ENCODE data around the gene TOM1L1.

The TOM1L1 gene

DNA sequence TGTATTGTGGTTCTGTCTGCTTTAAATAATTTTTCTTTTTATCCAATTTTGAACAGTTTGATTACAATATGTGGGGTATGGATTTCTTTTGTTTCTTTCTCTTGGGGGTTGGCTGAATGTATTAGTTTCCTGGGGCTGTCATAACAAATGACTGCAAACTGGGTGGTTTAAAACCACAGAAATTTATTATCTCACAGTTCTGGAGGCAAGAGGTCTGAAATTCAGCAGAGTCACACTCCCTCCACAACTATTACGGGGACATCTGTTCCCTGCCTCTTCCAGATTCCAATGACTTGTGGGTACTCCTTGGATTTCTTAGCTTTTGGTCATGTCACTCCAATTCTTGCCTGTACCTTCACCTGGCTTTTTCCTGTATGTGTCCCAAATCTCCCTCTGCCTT is 44.1 kb downstream of the TOM1L1 start:
- no peak for DNase-seq
- TF ChIP-seq, protein P1, sequence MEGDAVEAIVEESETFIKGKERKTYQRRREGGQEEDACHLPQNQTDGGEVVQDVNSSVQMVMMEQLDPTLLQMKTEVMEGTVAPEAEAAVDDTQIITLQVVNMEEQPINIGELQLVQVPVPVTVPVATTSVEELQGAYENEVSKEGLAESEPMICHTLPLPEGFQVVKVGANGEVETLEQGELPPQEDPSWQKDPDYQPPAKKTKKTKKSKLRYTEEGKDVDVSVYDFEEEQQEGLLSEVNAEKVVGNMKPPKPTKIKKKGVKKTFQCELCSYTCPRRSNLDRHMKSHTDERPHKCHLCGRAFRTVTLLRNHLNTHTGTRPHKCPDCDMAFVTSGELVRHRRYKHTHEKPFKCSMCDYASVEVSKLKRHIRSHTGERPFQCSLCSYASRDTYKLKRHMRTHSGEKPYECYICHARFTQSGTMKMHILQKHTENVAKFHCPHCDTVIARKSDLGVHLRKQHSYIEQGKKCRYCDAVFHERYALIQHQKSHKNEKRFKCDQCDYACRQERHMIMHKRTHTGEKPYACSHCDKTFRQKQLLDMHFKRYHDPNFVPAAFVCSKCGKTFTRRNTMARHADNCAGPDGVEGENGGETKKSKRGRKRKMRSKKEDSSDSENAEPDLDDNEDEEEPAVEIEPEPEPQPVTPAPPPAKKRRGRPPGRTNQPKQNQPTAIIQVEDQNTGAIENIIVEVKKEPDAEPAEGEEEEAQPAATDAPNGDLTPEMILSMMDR (IDR thresholded peaks at IDR 0.05; ENCODE audit: low read depth, low read length): no peak
- H3K27me3 ChIP-seq: no peaks in the 10 kb centered on the region

DNA sequence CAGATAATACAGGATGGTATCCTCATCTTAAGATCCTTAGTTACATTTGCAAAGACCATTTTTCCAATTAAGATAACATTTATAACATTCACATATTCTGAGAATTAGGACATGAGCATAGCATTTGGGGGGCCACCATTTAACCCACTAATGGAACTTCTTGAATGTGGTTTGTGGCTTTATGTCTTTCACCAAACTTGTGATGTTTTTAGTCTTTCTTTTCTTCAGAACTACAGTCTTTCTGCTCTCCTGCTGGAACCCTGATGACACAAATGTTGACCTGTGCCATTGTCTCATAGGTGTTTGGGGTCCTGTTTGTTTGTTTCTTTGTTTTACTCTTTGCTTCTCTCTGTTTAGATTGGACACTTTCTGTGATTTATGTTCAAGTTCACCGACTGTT is 44.6 kb downstream of the TOM1L1 start:
- no peak for DNase-seq
- H3K36me3 ChIP-seq: no peaks in the 10 kb centered on the region

More for the DNA sequence above, 44.1 kb downstream of the TOM1L1 start:
- H3K4me1 ChIP-seq: no peaks in the 10 kb centered on the region
- no peaks in the 10 kb centered on the region for H3K36me3 ChIP-seq
- H3K4me3 ChIP-seq (ENCODE audit: low read depth, low read length): no peak overlapping the region
- no peaks in the 10 kb centered on the region for H3K9me3 ChIP-seq

DNA sequence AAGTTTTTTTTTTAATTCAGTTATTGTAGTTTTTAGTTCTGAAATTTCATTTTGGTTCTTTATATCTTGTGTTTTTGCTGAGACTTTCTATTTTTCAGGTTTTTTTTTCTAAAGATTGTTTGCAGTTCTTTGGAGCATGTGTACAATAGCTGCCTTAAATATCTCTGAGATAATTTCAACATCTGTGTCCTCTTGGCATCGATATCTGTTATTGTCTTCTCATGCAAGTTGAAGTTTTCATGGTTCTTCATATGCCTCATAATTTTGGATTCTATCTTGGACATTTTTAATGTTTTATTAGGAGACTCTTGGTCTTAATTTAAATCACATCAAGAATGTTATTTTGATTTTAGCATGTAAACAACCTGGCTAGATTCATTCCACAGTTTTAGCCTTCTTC is 45.0 kb downstream of the TOM1L1 start:
- H3K36me3 ChIP-seq: no peaks in the 10 kb centered on the region
- H3K4me3 ChIP-seq (ENCODE audit: low read depth, low read length): no peak overlapping the region
- H3K27me3 ChIP-seq: no peaks in the 10 kb centered on the region
- TF ChIP-seq, protein P1 (IDR thresholded peaks at IDR 0.05; ENCODE audit: low read depth, low read length): no peak
- no peak for DNase-seq
- no peaks in the 10 kb centered on the region for H3K9me3 ChIP-seq
- no peaks in the 10 kb centered on the region for H3K4me1 ChIP-seq

More for the DNA sequence above, 44.6 kb downstream of the TOM1L1 start:
- no peaks in the 10 kb centered on the region for H3K27me3 ChIP-seq
- TF ChIP-seq, protein P1 (IDR thresholded peaks at IDR 0.05; ENCODE audit: low read depth, low read length): no peak
- no peaks in the 10 kb centered on the region for H3K9me3 ChIP-seq
- no peaks in the 10 kb centered on the region for H3K4me1 ChIP-seq
- no peak overlapping the region for H3K4me3 ChIP-seq (ENCODE audit: low read depth, low read length)

DNA sequence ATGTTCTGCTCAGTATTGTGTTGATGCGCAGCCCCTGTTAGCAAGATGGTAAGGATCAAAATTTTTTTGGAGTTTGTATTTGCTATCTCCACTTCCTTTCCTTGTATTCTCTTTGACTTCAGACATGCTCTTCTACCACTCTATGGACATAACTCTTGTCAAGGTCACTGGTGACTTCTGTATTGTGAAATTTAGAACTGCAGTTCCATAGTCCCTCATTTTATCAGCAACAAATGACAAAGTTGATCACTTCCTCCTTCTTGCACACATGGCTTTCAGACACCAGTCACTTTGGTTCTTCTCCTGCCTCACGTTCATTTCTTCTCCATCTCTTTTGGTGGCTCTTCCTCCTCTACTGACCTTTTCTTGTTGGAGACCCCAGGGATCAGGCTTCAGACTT is 46.7 kb downstream of the TOM1L1 start:
- H3K27me3 ChIP-seq: no peaks in the 10 kb centered on the region
- H3K36me3 ChIP-seq: no peaks in the 10 kb centered on the region
- TF ChIP-seq, protein P1 (IDR thresholded peaks at IDR 0.05; ENCODE audit: low read depth, low read length): no peak
- no peaks in the 10 kb centered on the region for H3K9me3 ChIP-seq
- H3K4me1 ChIP-seq: no peaks in the 10 kb centered on the region
- no peak overlapping the region for H3K4me3 ChIP-seq (ENCODE audit: low read depth, low read length)
- DNase-seq: no peak

DNA sequence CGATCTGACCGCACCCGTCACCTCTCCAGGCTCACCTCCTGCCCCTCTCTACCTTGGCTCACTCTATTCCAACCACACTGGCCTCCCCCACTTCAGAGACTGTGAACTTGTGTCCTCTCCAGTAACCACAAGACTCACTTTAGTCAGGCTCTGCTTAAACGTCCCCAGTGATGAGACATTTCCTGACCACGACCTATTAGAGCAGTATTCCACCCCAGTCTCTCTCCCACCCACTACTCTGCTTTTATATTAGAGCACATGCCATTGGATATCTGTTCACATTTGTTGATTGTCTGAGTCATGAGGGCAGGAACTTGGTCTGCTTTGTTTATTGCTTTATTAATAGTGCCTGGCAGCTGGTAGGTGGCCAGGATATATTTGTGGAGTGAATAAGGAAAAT is 47.7 kb downstream of the TOM1L1 start:
- TF ChIP-seq, protein P1 (IDR thresholded peaks at IDR 0.05; ENCODE audit: low read depth, low read length): no peak
- Histone ChIP-seq H3K27me3 (no peaks in the 10 kb centered on the region), H3K36me3 (no peaks in the 10 kb centered on the region), H3K4me1 (no peaks in the 10 kb centered on the region), H3K4me3 (ENCODE audit: low read depth, low read length) (no peak overlapping the region), H3K9me3 (no peaks in the 10 kb centered on the region)
- no peak for DNase-seq

DNA sequence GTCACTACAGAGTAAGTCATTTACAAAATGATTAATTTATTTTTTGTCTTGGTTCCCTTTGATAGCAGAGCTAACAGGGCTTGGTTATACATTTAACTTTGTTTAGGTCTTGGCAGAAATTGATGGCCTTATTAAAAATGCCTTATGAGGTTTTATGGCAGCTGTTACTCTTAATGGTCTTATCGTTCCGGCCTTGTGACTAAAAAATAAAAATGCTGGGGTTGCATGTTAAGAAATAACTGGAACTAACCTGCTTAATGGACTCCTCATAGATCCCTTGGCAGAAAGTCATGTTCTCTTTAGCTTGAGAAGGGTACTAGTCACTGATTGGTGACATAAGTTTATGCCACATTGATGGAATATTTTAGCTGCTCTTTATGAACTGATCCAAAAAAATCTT is 49.5 kb downstream of the TOM1L1 start:
- H3K4me1 ChIP-seq: no peaks in the 10 kb centered on the region
- H3K9me3 ChIP-seq: no peaks in the 10 kb centered on the region
- H3K36me3 ChIP-seq: no peaks in the 10 kb centered on the region
- TF ChIP-seq, protein P1 (IDR thresholded peaks at IDR 0.05; ENCODE audit: low read depth, low read length): no peak
- no peaks in the 10 kb centered on the region for H3K27me3 ChIP-seq
- DNase-seq: no peak
- no peak overlapping the region for H3K4me3 ChIP-seq (ENCODE audit: low read depth, low read length)
